ENCODE results near the gene CPNE4.

Gene CPNE4

DNA sequence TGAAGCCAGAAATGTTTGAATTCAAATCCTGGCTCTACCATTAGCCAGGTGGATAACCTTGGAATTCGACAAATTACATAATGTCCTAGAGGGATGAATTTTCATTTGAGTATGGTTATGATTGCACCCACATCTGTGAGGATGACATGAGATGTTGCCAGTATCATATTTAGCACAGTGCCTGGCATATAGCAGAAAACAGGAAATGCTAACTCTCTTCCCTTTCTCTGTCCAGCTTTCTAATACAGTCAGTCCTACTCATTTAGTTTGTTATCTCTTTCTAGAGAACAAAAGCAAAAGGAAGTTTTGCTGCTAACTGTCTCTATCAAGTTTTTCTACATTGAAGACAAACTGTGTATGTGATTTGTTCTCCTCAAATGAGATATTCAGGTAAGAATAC is 231.7 kb downstream of the CPNE4 start:
- Histone ChIP-seq H3K27me3 (ENCODE audit: insufficient read depth, low read length, poor library complexity, severe bottlenecking) (no peaks in the 10 kb centered on the region), H3K9ac (ENCODE audit: low read depth, low read length, poor library complexity, severe bottlenecking) (no peak overlapping the region), H3K4me2 (ENCODE audit: low read depth, low read length, poor library complexity, severe bottlenecking) (no peak overlapping the region), H3K4me1 (ENCODE audit: insufficient read depth, low read length, poor library complexity, severe bottlenecking) (peaks cover 8% of the 10 kb centered on the region), H3K9me3 (ENCODE audit: insufficient read depth, low read depth, low read length) (no peaks in the 10 kb centered on the region), H4K20me1 (ENCODE audit: insufficient read depth, low read length, poor library complexity, severe bottlenecking) (no peaks in the 10 kb centered on the region), H3K9me2 (replicated peaks; ENCODE audit: low read depth, low read length) (no peaks in the 10 kb centered on the region), H3F3A (ENCODE audit: low read depth) (no peaks in the 10 kb centered on the region), H3K4me3 (ENCODE audit: low read length, poor library complexity, severe bottlenecking) (no peak overlapping the region), H3K79me2 (ENCODE audit: insufficient read depth, low read length) (no peaks in the 10 kb centered on the region), H3K36me3 (ENCODE audit: insufficient read depth, low read length) (no peaks in the 10 kb centered on the region), H2AFZ (ENCODE audit: low read length) (no peak overlapping the region)
- TF ChIP-seq, protein P1, sequence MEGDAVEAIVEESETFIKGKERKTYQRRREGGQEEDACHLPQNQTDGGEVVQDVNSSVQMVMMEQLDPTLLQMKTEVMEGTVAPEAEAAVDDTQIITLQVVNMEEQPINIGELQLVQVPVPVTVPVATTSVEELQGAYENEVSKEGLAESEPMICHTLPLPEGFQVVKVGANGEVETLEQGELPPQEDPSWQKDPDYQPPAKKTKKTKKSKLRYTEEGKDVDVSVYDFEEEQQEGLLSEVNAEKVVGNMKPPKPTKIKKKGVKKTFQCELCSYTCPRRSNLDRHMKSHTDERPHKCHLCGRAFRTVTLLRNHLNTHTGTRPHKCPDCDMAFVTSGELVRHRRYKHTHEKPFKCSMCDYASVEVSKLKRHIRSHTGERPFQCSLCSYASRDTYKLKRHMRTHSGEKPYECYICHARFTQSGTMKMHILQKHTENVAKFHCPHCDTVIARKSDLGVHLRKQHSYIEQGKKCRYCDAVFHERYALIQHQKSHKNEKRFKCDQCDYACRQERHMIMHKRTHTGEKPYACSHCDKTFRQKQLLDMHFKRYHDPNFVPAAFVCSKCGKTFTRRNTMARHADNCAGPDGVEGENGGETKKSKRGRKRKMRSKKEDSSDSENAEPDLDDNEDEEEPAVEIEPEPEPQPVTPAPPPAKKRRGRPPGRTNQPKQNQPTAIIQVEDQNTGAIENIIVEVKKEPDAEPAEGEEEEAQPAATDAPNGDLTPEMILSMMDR (conservative IDR thresholded peaks at IDR 0.05; ENCODE audit: low read length), result no peak
- no peak for TF ChIP-seq EZH2phosphoT487 (IDR thresholded peaks at IDR 0.05; ENCODE audit: borderline replicate concordance)

DNA sequence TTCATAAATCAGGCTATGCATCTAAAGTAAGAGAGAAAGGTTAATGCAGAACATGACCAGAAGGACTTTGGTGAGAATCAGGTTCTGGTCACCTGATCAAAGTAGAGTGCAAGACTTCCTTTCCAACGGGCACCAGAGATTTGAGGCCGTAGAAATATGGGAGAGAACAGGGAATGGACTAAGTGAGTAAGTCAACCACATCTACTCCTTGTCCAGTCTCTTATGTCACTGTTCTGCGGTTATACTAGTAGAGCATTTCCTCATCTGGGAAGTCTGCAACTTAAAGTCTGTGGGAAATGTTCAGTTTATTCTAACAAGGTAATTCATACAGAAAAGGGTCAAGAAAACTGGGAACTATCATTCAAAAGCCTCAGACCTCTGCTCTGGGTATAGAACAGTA is 232.8 kb downstream of the CPNE4 start:
- no peak overlapping the region for H3K4me2 ChIP-seq (ENCODE audit: low read depth, low read length, poor library complexity, severe bottlenecking)
- no peaks in the 10 kb centered on the region for H3K36me3 ChIP-seq (ENCODE audit: insufficient read depth, low read length)

DNA sequence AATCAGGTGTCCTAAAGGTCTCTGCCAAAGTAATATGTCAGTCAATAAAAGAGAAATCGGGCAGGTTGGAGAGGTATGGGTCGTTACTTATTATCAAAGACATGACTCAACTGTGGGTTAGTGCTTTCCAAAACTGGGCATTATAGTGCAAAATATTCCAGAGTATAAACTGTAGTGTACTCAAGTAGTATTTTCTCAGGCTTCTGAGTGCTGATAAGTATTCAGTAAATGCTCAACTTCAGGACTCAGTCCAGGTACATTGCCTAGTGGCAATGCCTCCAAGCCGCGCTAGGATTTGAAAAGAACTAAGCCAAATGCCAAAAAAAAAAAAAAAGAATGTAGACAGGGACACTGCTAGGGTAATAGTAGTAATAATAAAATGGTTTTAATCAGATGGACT is 233.2 kb downstream of the CPNE4 start:
- no peak for TF ChIP-seq EZH2phosphoT487 (IDR thresholded peaks at IDR 0.05; ENCODE audit: borderline replicate concordance)
- TF ChIP-seq, protein P1 (conservative IDR thresholded peaks at IDR 0.05; ENCODE audit: low read length), result no peak
- Histone ChIP-seq H3K4me3 (ENCODE audit: low read length, poor library complexity, severe bottlenecking) (no peak overlapping the region), H4K20me1 (ENCODE audit: insufficient read depth, low read length, poor library complexity, severe bottlenecking) (no peaks in the 10 kb centered on the region), H3K9me2 (replicated peaks; ENCODE audit: low read depth, low read length) (no peaks in the 10 kb centered on the region), H3K4me2 (ENCODE audit: low read depth, low read length, poor library complexity, severe bottlenecking) (no peak overlapping the region), H3K9me3 (ENCODE audit: insufficient read depth, low read depth, low read length) (no peaks in the 10 kb centered on the region), H3F3A (ENCODE audit: low read depth) (no peaks in the 10 kb centered on the region; the same call in 1 of the 2 replicates), H3K27me3 (ENCODE audit: insufficient read depth, low read length, poor library complexity, severe bottlenecking) (no peaks in the 10 kb centered on the region), H2AFZ (ENCODE audit: low read length) (no peak overlapping the region), H3K36me3 (ENCODE audit: insufficient read depth, low read length) (no peaks in the 10 kb centered on the region), H3K4me1 (ENCODE audit: insufficient read depth, low read length, poor library complexity, severe bottlenecking) (peaks cover 21% of the 10 kb centered on the region), H3K79me2 (ENCODE audit: insufficient read depth, low read length) (no peaks in the 10 kb centered on the region), H3K9ac (ENCODE audit: low read depth, low read length, poor library complexity, severe bottlenecking) (no peak overlapping the region)

More for the DNA sequence above, 232.8 kb downstream of the CPNE4 start:
- Histone ChIP-seq H3K9me3 (ENCODE audit: insufficient read depth, low read depth, low read length) (no peaks in the 10 kb centered on the region), H4K20me1 (ENCODE audit: insufficient read depth, low read length, poor library complexity, severe bottlenecking) (no peaks in the 10 kb centered on the region), H3K9ac (ENCODE audit: low read depth, low read length, poor library complexity, severe bottlenecking) (no peak overlapping the region), H3K27me3 (ENCODE audit: insufficient read depth, low read length, poor library complexity, severe bottlenecking) (no peaks in the 10 kb centered on the region), H3K9me2 (replicated peaks; ENCODE audit: low read depth, low read length) (no peaks in the 10 kb centered on the region), H3F3A (ENCODE audit: low read depth) (no peaks in the 10 kb centered on the region; the same call in 1 of the 2 replicates), H3K4me3 (ENCODE audit: low read length, poor library complexity, severe bottlenecking) (no peak overlapping the region), H3K4me1 (ENCODE audit: insufficient read depth, low read length, poor library complexity, severe bottlenecking) (peaks cover 19% of the 10 kb centered on the region), H2AFZ (ENCODE audit: low read length) (no peak overlapping the region), H3K79me2 (ENCODE audit: insufficient read depth, low read length) (no peaks in the 10 kb centered on the region)
- TF ChIP-seq, protein P1 (conservative IDR thresholded peaks at IDR 0.05; ENCODE audit: low read length), result no peak
- no peak for TF ChIP-seq EZH2phosphoT487 (IDR thresholded peaks at IDR 0.05; ENCODE audit: borderline replicate concordance)
